Fibroblast of upper back skin (primary cell): ENCODE data around the gene SESTD1.
"Not testable (repeated sequence)": the region's sequence is repeated elsewhere in the genome, so short reads cannot be mapped to it uniquely, and the experiment has no call there.

ENCODE experiments used
- DNase-seq: peaks from one replicate; pipeline ENCODE4 v3.0.0-alpha.2; 2013

SESTD1 gene

GRCh38 chr2:179235463-179236108, 29.0 kb downstream of the SESTD1 start:
- peak; percentile 64 for DNase-seq

- DNase-seq: no peak
Measured at GRCh38 chr2:179234658-179235240, 29.9 kb downstream of the SESTD1 start.

GRCh38 chr2:179233626-179234430, 30.8 kb downstream of the SESTD1 start:
- no peak for DNase-seq

GRCh38 chr2:179233083-179233490, 31.5 kb downstream of the SESTD1 start:
- no peak for DNase-seq

DNA sequence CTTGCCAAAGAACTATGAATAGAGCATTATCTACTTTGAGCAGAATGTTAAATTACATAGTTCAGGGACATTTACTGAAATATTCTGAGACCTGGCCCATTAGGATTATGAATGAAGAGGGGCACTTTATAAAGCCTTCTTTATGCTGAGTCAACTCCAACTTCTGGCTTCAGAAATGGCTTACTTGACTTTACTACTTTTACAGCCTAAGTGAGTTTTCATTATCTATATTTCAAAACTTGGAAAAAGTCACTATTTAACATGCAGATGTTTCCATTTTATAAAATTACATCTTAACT, 37.7 kb downstream of the SESTD1 start:
- no peak for DNase-seq

DNA sequence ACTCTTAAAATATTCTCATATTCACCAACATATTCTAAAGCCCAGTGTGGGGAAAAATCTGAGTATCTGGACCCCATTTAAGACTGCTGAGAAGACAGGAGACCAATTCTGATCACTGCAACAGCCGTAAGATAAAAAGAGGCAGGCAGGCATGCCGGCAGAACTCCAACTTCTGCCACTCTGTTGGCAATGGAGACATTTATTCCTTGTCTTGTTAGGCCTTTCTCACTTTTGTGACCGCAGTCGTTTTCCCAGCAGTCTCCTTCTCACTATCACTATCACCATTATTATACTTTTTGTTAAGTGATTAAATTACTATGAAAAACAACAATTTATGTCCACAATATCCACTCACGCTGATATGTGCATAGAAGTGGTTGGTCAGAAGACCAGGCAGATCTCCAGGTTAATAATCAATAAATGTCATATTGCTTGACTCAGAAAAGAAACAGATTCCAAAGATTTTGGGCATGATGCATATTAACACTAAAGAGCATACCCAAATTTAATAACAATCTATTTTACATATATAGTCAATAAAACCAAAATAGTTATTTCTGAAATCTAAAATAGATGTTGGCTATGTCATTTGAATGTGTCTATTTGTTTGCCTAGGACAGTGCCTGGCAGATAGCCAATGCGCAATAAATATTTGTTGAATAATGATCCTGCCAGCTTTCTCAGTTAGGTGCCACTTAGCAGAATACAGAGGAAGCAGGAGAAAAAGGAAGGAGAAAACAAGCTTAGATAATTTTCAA, 38.2 kb downstream of the SESTD1 start:
- DNase-seq: no peak

- no peak for DNase-seq
Measured at GRCh38 chr2:179224361-179224760, 40.3 kb downstream of the SESTD1 start.

- DNase-seq: no peak
Measured at GRCh38 chr2:179222076-179222475, 42.6 kb downstream of the SESTD1 start.

GRCh38 chr2:179218848-179219594, 45.6 kb downstream of the SESTD1 start:
- DNase-seq: peak; percentile 74

DNA sequence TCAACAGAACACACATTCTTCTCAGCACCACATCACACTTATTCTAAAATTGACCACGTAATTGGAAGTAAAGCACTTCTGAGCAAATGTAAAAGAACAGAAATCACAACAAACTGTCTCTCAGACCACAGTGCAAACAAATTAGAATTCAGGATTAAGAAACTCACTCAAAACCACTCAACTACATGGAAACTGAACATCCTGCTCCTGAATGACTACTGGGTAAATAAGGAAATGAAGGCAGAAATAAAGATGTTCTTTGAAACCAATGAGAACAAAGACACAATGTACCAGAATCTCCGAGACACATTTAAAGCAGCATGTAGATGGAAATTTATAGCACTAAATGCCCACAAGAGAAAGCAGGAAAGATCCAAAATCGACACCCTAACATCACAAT, 50.0 kb downstream of the SESTD1 start:
- not testable (repeated sequence) for DNase-seq

DNA sequence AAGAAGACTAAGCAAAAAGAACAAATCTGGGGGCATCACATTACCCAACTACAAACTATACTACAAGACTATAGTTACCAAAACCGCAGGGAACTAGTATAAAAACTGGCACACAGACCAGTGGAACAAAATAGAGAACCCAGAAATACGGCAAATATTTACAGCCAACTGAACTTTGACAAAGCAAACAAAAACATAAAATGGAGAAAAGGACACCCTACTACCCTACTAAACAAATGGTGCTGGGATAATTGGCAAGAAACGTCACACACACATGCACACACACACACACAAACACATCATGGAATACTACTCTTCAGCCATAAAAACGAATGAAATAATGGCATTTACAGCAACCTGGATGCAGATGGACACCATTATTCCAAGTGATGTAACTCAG, 53.3 kb downstream of the SESTD1 start:
- DNase-seq: no peak

GRCh38 chr2:179208277-179208676, 56.4 kb downstream of the SESTD1 start:
- not testable (repeated sequence) for DNase-seq

DNA sequence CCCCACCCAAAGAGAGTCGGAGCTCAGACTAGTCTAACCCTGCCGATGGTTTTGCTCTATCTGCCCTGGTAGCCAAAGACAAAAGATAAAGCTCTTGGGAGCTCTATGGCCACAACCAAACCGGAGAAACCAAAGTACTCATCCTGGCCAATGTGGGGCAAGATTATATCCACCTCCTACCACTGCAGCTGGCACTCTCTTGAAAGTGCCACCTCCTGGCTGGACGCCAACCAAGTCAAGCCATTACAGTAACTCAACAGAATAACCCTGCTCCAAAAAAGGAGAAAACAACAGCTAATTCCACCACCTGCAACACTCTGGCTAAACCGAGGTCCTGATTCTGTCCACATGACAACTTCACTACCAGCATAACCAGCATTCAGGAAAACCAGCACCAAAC, 57.6 kb downstream of the SESTD1 start:
- no peak for DNase-seq

DNA sequence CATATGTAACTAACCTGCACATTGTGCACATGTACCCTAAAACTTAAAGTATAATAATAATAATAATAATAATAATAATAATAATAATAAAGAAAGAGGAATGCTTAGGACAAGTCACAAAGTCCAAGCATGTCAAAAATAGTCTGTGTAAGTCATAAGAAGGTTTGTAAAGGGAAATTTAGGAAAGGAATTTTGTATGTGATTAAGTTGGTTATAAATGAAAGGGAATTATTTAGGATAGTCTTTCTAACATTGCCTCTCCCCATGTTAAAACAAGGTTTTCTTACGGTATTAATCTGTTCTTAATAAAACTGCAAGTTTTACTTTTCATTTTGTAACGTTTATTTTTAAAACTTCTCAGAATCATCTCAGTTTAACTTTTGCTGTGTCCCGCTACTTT, 62.8 kb downstream of the SESTD1 start:
- no peak for DNase-seq

- DNase-seq: not testable (repeated sequence)
Measured at GRCh38 chr2:179195926-179196590, 68.6 kb downstream of the SESTD1 start.

GRCh38 chr2:179195141-179195540, 69.5 kb downstream of the SESTD1 start:
- no peak for DNase-seq

DNA sequence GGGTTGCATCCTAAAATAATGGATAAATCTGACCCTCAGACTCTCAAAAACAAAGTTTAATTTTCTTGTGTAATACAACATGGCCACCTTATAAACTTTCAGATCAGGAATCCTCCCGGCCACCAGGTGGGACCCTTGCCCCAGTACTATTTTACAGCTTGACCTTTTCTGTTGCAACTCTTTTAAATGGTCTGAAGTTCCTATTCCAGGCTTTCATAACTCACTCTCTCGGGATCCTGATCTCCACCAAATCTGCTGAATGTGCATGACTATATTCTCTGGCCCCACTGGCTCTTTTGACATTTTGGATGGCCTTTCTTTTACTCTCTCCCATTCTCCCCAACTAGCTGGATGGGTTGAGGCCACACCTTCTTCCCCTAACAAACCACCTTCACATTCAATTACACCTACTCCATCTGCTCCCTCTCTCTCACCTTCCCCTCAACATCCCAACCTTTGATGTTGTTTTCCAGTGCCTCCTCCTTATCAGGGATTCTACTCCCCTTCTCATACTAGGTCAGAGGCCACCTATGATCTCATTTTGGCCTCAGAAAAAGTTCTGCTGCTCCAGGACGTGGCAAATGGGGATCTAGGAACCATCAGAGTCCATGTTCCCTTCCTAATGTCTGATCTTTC, 70.8 kb downstream of the SESTD1 start:
- no peak for DNase-seq

DNA sequence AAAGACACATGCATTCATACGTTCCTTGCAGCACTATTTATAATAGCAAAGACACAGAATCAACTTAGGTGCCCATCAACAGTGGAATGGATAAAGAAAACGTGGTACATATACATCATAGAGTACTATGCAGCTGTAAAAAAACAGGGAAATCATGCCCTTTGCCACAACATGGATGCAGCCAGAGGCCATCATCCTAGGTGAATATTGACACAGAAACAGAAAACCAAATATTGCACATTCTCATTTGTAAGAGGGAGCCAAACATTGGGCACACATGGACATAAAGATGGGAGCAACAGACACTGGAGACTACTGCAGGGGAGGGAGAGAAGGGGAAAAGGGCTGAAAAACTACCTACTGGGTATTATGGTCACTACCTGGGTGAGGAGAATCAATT, 73.5 kb downstream of the SESTD1 start:
- no peak for DNase-seq

DNA sequence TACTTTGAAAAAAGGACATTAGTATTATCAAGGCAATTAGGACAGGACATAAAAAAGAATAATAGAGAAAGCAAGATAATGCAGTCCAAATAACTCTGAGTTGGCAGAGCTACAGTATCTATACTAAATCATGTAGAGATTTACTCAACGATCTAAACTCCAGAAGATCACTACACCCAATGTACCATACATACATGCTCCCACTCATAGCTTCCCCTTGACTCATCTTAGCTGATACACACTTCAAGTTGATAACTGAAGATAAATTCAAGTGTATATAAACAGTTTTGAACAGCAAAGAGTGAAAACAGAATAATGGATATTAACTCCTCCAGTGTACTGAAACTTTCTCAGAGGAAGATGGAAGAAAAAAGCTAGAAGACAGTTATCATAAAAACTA, 78.5 kb downstream of the SESTD1 start:
- DNase-seq: no peak

- DNase-seq: no peak
Measured at GRCh38 chr2:179184610-179185009, 80.0 kb downstream of the SESTD1 start.

GRCh38 chr2:179181002-179181401, 83.6 kb downstream of the SESTD1 start:
- DNase-seq: no peak

DNA sequence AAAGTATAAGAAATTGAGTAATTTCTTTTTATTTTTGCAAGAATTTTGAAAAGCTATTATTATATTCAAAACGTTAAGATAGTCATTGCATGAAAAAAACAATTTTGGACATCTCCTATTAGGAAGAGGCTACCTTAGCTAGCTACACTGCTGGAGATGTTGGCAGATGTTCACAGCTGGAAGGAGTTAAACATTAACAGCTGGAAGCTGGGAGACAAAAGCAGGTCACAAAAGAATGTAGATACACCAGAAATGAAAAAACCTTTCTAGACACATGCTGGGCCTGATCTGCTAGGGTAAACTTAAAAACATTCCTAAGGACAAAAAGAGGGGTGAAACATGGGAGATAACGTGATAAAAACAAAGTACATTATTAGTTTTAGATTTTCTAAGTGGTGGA, 84.4 kb downstream of the SESTD1 start:
- DNase-seq: no peak
